Liver (tissue), 9 donors: Measurements from ENCODE around the gene SLC12A8. TPM values are rescaled to one million over a fixed set of nuclear protein-coding genes. Genes with fewer than 3 reads are reported as not detected.

Source experiments
- DNase-seq: peaks from one replicate; pipeline ENCODE4 v3.0.0-alpha.2; 2017; ENCODE audit warnings: low spot score
- H3K27ac ChIP-seq, 2 donors: one replicate each; pipeline ENCODE4 v1.7.0; 2013; ENCODE audit warnings: inconsistent platforms in 2 of 2, low read length in 2 of 2, control low read depth in 1 of 2, low read depth in 1 of 2, mild to moderate bottlenecking in 1 of 2
- H3K27me3 ChIP-seq, 4 donors: one replicate each; pipeline versions ENCODE4 v1.6.1 to v1.7.0; 2013; ENCODE audit warnings: low read length in 3 of 4, inconsistent platforms in 1 of 4, mild to moderate bottlenecking in 1 of 4, moderate library complexity in 1 of 4; ENCODE audit not compliant: control insufficient read depth in 4 of 4, insufficient read depth in 4 of 4
- H3K36me3 ChIP-seq, 4 donors: one replicate each; pipeline versions ENCODE4 v1.6.1 to v1.7.0; 2013; ENCODE audit warnings: low read length in 3 of 4, mild to moderate bottlenecking in 3 of 4, low read depth in 1 of 4, moderate library complexity in 1 of 4; ENCODE audit not compliant: control insufficient read depth in 4 of 4, insufficient read depth in 3 of 4
- H3K4me1 ChIP-seq, 4 donors: one replicate each; pipeline versions ENCODE4 v1.6.1 to v1.7.0; 2013; ENCODE audit warnings: low read length in 3 of 4, mild to moderate bottlenecking in 3 of 4, moderate library complexity in 1 of 4; ENCODE audit not compliant: control insufficient read depth in 4 of 4, insufficient read depth in 4 of 4
- H3K4me3 ChIP-seq, 3 donors: one replicate each; pipeline versions ENCODE4 v1.6.1 to v1.7.0; 2013; ENCODE audit warnings: low read length in 3 of 3, control low read depth in 1 of 3, low read depth in 1 of 3, mild to moderate bottlenecking in 1 of 3
- H3K9ac ChIP-seq, 2 donors: one replicate each; pipeline ENCODE4 v1.7.0; 2013; ENCODE audit warnings: low read length in 2 of 2, mild to moderate bottlenecking in 2 of 2, moderate library complexity in 2 of 2, control low read depth in 1 of 2, low read depth in 1 of 2
- H3K9me3 ChIP-seq, 4 donors: one replicate each; pipeline versions ENCODE4 v1.6.1 to v1.7.0; 2013; ENCODE audit warnings: low read length in 3 of 4; ENCODE audit not compliant: control insufficient read depth in 4 of 4
- EGR1 ChIP-seq, 2 donors: IDR thresholded peaks; 2 replicates each; pipeline ENCODE4 v1.6.1; 2016 to 2018; ENCODE audit warnings: antibody characterized with exemption in 2 of 2, low read depth in 2 of 2
- FOXA2 ChIP-seq: IDR thresholded peaks from 2 replicates; pipeline ENCODE4 v1.6.1; 2016; ENCODE audit warnings: antibody characterized with exemption
- HNF4G ChIP-seq: IDR thresholded peaks from 2 replicates; pipeline ENCODE4 v1.6.1; 2016; ENCODE audit warnings: antibody characterized with exemption
- NR2F2 ChIP-seq: IDR thresholded peaks from 2 replicates; pipeline ENCODE4 v1.6.1; 2016; ENCODE audit warnings: antibody characterized with exemption
- RAD21 ChIP-seq, 2 donors: IDR thresholded peaks; 2 replicates each; pipeline ENCODE4 v1.6.1; 2016; ENCODE audit warnings: antibody characterized with exemption in 2 of 2, mild to moderate bottlenecking in 2 of 2
- RXRA ChIP-seq, 2 donors: IDR thresholded peaks; 2 replicates each; pipeline ENCODE4 v1.6.1; 2017 to 2018; ENCODE audit warnings: antibody characterized with exemption in 2 of 2, mild to moderate bottlenecking in 1 of 2
- SP1 ChIP-seq: IDR thresholded peaks from 2 replicates; pipeline ENCODE4 v1.6.1; 2018; ENCODE audit warnings: antibody characterized with exemption, mild to moderate bottlenecking
- TAF1 ChIP-seq: conservative IDR thresholded peaks from 2 replicates; pipeline ENCODE4 v1.6.1; 2016; ENCODE audit warnings: antibody characterized with exemption, mild to moderate bottlenecking
- YY1 ChIP-seq: IDR thresholded peaks from 2 replicates; pipeline ENCODE4 v1.6.1; 2016; ENCODE audit warnings: antibody characterized with exemption, mild to moderate bottlenecking
- WGBS: extraction: QIAGEN DNeasy Blood & Tissue Kit; methylation state at CpG from one replicate; pipeline ENCODE4 v1.1.7; 2013; 5-methylcytosine and 5-hydroxymethylcytosine counted together
- polyA plus RNA-seq, 2 donors: library from polyadenylated mRNA; stranded (reverse) in 1 of 2; unstranded in 1 of 2; fragments of 200-250 nt in 1 of 2; fragments of >200 nt in 1 of 2; fragmentation: Nextera tagmentation in 1 of 2; extraction: Ambion mirVana in 1 of 2; gene quantifications; one replicate each; pipeline versions ENCODE4 v1.2.1 to v1.2.3, GENCODE V29; 2013 to 2015
- total RNA-seq, 2 donors: library from RNA; depleted of rRNA; stranded (reverse); fragments of >200 nt; gene quantifications; one replicate each; pipeline ENCODE4 v1.2.3, GENCODE V29; 2014
- TF ChIP-seq, protein P1 (sequence below): fragments of 150-350 bp; IDR thresholded peaks from 2 replicates; pipeline ENCODE4 v1.5.1; 2017; ENCODE audit warnings: improper control_type of control experiment, low read depth, low read length; ENCODE audit not compliant: missing input control
- TF ChIP-seq, protein P2 (sequence below): IDR thresholded peaks from 2 replicates; pipeline ENCODE4 v1.6.1; 2016; ENCODE audit warnings: antibody characterized with exemption, mild to moderate bottlenecking
- TF ChIP-seq, protein P3 (sequence below): IDR thresholded peaks from 2 replicates; pipeline ENCODE4 v1.6.1; 2016; ENCODE audit warnings: antibody characterized with exemption
- TF ChIP-seq, protein P4 (sequence below): IDR thresholded peaks from 2 replicates; pipeline ENCODE4 v1.6.1; 2016; ENCODE audit warnings: antibody characterized with exemption
- TF ChIP-seq, protein P5 (sequence below): IDR thresholded peaks from 2 replicates; pipeline ENCODE4 v1.6.1; 2016; ENCODE audit warnings: antibody characterized with exemption
- donor health status: healthy.
- donor health status: healthy.
- donor health status: healthy.
- donor health status: healthy.
- donor health status: healthy.

Gene SLC12A8
- total and polyA plus RNA-seq, 4 donors = 2.7 to 20.3 (median 5.5) TPM

DNA sequence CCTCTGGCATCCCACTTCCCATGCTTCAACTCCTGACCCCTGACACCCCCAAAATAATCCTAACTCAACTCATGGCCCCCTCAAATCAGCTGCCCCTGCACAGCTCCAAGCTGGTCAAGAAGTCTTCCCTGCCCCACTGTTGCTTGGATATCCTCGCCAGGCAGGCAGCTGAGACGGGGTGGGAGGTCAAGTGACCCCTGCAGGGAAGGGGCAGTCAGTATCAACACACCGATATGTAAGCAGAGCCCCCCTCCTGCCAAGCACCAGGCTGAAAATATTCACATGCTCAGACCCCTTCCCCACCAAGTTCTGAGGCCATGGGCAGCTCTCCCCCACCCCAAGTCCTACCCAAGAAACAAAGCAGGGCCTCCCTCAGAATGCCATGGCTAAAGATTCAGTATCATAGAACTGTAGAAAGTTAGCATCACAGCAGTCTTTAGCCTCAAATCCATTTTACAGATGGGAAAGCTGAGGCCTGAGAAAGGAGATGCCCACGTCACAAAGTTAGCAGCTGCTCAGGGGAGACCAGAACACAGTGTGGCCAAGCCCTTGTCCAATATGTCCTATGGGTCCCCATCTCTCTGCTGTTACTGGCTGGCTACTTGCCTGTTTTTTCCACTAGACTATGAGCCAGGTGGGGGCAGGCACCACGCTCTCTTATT lies 67.8 kb downstream of the SLC12A8 start:
- H3K9me3 ChIP-seq = no peaks in the 10 kb centered on the region
- no peak for DNase-seq
- H3K9ac ChIP-seq = no peak overlapping the region
- H3K4me1 ChIP-seq = peaks cover 0 to 18% (median 11%) of the 10 kb centered on the region in 4 donors
- 89% methylated on average over 5 of the region's 5 CpGs for WGBS
- H3K4me3 ChIP-seq = no peak overlapping the region
- no peaks in the 10 kb centered on the region for H3K36me3 ChIP-seq
- TF ChIP-seq NR2F2 (peak; percentile 29), SP1 (no peak)
- H3K27me3 ChIP-seq = peaks cover 0 to 3% (median 0%) of the 10 kb centered on the region in 4 donors
- no peak overlapping the region for H3K27ac ChIP-seq

DNA sequence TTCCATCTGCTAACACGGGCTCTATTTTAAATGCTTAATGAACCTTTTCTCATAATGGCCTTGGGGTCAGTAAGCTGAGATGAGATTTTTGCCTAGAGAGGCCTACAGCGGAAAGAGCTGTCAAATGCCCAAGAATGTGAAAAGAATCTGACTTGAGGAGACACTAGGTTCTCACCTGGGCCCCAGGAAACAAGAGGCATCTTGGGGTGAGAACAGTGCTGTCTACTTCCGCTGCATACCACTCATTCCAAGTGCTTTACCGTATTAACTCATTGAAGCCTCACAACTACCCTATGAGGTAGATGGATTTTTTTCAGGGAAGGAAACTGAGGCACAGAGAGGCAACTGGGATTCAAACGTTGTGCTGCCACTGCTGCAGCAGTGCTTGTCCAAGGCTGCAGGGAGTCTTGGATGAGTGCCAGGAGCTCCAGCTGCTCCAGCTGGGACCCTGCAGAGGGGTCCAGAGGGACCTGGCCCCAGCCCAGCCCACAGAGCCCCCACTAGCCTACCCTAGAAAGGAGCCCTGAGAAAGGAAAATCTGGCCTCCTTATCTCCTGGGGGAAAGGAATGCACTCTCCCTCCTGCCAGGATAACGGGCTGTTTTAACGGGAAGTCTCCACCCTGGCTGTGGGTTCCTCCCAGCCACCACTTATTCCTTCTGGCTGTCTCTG lies 68.4 kb downstream of the SLC12A8 start:
- Histone ChIP-seq H3K4me1 (peaks cover 0 to 18% (median 11%) of the 10 kb centered on the region in 4 donors), H3K27me3 (peaks cover 0 to 3% (median 0%) of the 10 kb centered on the region in 4 donors), H3K27ac (no peak overlapping the region), H3K36me3 (no peaks in the 10 kb centered on the region), H3K9ac (no peak overlapping the region), H3K9me3 (no peaks in the 10 kb centered on the region), H3K4me3 (no peak overlapping the region)
- 80% methylated on average over 7 of the region's 7 CpGs for WGBS
- no peak for DNase-seq
- TF ChIP-seq, protein P1, sequence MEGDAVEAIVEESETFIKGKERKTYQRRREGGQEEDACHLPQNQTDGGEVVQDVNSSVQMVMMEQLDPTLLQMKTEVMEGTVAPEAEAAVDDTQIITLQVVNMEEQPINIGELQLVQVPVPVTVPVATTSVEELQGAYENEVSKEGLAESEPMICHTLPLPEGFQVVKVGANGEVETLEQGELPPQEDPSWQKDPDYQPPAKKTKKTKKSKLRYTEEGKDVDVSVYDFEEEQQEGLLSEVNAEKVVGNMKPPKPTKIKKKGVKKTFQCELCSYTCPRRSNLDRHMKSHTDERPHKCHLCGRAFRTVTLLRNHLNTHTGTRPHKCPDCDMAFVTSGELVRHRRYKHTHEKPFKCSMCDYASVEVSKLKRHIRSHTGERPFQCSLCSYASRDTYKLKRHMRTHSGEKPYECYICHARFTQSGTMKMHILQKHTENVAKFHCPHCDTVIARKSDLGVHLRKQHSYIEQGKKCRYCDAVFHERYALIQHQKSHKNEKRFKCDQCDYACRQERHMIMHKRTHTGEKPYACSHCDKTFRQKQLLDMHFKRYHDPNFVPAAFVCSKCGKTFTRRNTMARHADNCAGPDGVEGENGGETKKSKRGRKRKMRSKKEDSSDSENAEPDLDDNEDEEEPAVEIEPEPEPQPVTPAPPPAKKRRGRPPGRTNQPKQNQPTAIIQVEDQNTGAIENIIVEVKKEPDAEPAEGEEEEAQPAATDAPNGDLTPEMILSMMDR = no peak
- TF ChIP-seq RXRA (IDR thresholded peaks at IDR 0.05) (no peak), YY1 (no peak), EGR1 (IDR thresholded peaks at IDR 0.05; ENCODE audit: low read depth in 2 of 2) (no peak), HNF4G (no peak), FOXA2 (no peak), TAF1 (no peak), RAD21 (IDR thresholded peaks at IDR 0.05) (no peak), SP1 (no peak)
- TF ChIP-seq, protein P2, sequence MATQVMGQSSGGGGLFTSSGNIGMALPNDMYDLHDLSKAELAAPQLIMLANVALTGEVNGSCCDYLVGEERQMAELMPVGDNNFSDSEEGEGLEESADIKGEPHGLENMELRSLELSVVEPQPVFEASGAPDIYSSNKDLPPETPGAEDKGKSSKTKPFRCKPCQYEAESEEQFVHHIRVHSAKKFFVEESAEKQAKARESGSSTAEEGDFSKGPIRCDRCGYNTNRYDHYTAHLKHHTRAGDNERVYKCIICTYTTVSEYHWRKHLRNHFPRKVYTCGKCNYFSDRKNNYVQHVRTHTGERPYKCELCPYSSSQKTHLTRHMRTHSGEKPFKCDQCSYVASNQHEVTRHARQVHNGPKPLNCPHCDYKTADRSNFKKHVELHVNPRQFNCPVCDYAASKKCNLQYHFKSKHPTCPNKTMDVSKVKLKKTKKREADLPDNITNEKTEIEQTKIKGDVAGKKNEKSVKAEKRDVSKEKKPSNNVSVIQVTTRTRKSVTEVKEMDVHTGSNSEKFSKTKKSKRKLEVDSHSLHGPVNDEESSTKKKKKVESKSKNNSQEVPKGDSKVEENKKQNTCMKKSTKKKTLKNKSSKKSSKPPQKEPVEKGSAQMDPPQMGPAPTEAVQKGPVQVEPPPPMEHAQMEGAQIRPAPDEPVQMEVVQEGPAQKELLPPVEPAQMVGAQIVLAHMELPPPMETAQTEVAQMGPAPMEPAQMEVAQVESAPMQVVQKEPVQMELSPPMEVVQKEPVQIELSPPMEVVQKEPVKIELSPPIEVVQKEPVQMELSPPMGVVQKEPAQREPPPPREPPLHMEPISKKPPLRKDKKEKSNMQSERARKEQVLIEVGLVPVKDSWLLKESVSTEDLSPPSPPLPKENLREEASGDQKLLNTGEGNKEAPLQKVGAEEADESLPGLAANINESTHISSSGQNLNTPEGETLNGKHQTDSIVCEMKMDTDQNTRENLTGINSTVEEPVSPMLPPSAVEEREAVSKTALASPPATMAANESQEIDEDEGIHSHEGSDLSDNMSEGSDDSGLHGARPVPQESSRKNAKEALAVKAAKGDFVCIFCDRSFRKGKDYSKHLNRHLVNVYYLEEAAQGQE = no peak
- TF ChIP-seq, protein P3, sequence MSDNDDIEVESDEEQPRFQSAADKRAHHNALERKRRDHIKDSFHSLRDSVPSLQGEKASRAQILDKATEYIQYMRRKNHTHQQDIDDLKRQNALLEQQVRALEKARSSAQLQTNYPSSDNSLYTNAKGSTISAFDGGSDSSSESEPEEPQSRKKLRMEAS = no peak
- TF ChIP-seq, protein P4, sequence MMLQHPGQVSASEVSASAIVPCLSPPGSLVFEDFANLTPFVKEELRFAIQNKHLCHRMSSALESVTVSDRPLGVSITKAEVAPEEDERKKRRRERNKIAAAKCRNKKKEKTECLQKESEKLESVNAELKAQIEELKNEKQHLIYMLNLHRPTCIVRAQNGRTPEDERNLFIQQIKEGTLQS = no peak
- TF ChIP-seq, protein P5, sequence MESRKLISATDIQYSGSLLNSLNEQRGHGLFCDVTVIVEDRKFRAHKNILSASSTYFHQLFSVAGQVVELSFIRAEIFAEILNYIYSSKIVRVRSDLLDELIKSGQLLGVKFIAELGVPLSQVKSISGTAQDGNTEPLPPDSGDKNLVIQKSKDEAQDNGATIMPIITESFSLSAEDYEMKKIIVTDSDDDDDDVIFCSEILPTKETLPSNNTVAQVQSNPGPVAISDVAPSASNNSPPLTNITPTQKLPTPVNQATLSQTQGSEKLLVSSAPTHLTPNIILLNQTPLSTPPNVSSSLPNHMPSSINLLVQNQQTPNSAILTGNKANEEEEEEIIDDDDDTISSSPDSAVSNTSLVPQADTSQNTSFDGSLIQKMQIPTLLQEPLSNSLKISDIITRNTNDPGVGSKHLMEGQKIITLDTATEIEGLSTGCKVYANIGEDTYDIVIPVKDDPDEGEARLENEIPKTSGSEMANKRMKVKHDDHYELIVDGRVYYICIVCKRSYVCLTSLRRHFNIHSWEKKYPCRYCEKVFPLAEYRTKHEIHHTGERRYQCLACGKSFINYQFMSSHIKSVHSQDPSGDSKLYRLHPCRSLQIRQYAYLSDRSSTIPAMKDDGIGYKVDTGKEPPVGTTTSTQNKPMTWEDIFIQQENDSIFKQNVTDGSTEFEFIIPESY = no peak
